Right lobe of liver (tissue), 6 donors: ENCODE results near the gene MAGEB17. TPM values are rescaled to one million over a fixed set of nuclear protein-coding genes. Genes with fewer than 3 reads are reported as not detected.

Source experiments
- ATAC-seq, 4 donors: fragments of 200-7000 bp; cut with Tn5 transposase; one replicate each; pipeline ENCODE4 v1.9.1; 2020; ENCODE audit warnings: mild to moderate bottlenecking in 4 of 4, moderate library complexity in 4 of 4
- DNase-seq, 3 donors: peaks; one replicate each; pipeline ENCODE4 v3.0.0-alpha.2; 2020
- H3K27ac ChIP-seq, 3 donors: fragments of 200-600 bp; one replicate each; pipeline ENCODE4 v1.8.0; 2022
- H3K27me3 ChIP-seq, 2 donors: fragments of 200-600 bp; one replicate each; pipeline ENCODE4 v1.8.0; 2022
- H3K36me3 ChIP-seq, 4 donors: fragments of 200-600 bp; sonication (generic) in 1 of 4; one replicate each; pipeline versions ENCODE4 v1.5.1 to v1.8.0; 2017 to 2022; ENCODE audit warnings: control low read depth in 1 of 4
- H3K4me1 ChIP-seq, 4 donors: fragments of 200-600 bp; sonication (generic) in 1 of 4; one replicate each; pipeline versions ENCODE4 v1.5.1 to v1.8.0; 2017 to 2022; ENCODE audit warnings: control low read depth in 1 of 4
- H3K4me3 ChIP-seq, 3 donors: fragments of 200-600 bp; one replicate each; pipeline ENCODE4 v1.8.0; 2022
- H3K9me3 ChIP-seq, 4 donors: fragments of 200-600 bp; sonication (generic) in 1 of 4; one replicate each; pipeline versions ENCODE4 v1.5.1 to v1.8.0; 2017 to 2022; ENCODE audit warnings: control low read depth in 1 of 4
- POLR2A ChIP-seq: fragments of 450-650 bp; IDR thresholded peaks from one replicate; pipeline ENCODE4 v1.6.1; 2017; ENCODE audit warnings: antibody characterized with exemption, mild to moderate bottlenecking
- WGBS: methylation state at CpG from one replicate; pipeline ENCODE4 v1.1.6; 2018; ENCODE audit warnings: low coverage, low lambda C conversion rate; ENCODE audit not compliant: insufficient coverage; ENCODE audit errors: missing lambda C conversion rate; 5-methylcytosine and 5-hydroxymethylcytosine counted together
- intact Hi-C, 2 donors: fragments of 100-400 bp; cut with DNase I; formaldehyde crosslinking; loops; one replicate each; pipeline versions ENCODE4 v1.11.2 to v1.14.1; 2022
- long read RNA-seq: library from polyadenylated mRNA; unstranded; transcript quantifications from one replicate; pipeline ENCODE4 v2.0.0, GENCODE V29; 2019
- total RNA-seq, 6 experiments: library from RNA; depleted of rRNA in 2 of 6; stranded (reverse); fragments of >200 nt in 2 of 6; fragmentation: NEBNext Ultra II Directional in 3 of 6; extraction: Animal tissue kit (Norgen Biotek cat#: 25700) in 3 of 6; gene quantifications; one replicate each; pipeline versions ENCODE4 v1.1.0 to v1.2.4, GENCODE V29; 2016 to 2023
- TF ChIP-seq, protein P1 (sequence below), 4 donors: fragments of 200-600 bp in 3 of 4; fragments of 450-650 bp in 1 of 4; IDR thresholded peaks; one replicate each; pipeline versions ENCODE4 v1.5.1 to v1.8.0; 2016 to 2022; ENCODE audit warnings: antibody characterized with exemption in 4 of 4, mild to moderate bottlenecking in 2 of 4
- donor health status: DM: no; HTN: yes; CAD: no.
- donor health status: DM: no; HTN: no; CAD: no.
- donor health status: DM: no; HTN: no; CAD: no.
- donor health status: DM: no; HTN: yes; CAD: no.
- donor health status: DM: no; HTN: yes; CAD: no.

Gene MAGEB17, protein sequence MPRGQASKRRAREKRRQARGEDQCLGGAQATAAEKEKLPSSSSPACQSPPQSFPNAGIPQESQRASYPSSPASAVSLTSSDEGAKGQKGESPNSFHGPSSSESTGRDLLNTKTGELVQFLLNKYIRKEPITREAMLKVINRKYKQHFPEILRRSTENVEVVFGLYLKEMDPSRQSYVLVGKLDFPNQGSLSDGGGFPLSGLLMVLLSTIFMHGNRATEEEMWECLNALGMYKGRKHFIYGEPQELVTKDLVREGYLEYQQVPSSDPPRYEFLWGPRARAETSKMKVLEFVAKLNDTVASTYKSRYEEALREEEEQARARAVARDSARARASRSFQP
- total RNA-seq = not detected
- long read RNA-seq = 0 reads

GRCh38 chrX:16167181-16167580 is at the start of gene MAGEB17:
TSS of gene MAGEB17 (plus strand) at chrX:16167481. CDS start at chrX:16170383, 2,902 bp downstream.
- whole genome bisulfite sequencing = 52% methylated on average over 5 of the region's 5 CpGs
- intact Hi-C loops = no loop called here
- Histone ChIP-seq H3K36me3 (no peaks in the 10 kb centered on the region), H3K27ac (no peak within 1 kb of the TSS), H3K9me3 (no peaks in the 10 kb centered on the region), H3K4me1 (no peaks in the 10 kb centered on the region), H3K4me3 (no peak within 1 kb of the TSS), H3K27me3 (no peaks in the 10 kb centered on the region)
- DNase-seq = no peak
- TF ChIP-seq POLR2A = no peak
- TF ChIP-seq, protein P1, sequence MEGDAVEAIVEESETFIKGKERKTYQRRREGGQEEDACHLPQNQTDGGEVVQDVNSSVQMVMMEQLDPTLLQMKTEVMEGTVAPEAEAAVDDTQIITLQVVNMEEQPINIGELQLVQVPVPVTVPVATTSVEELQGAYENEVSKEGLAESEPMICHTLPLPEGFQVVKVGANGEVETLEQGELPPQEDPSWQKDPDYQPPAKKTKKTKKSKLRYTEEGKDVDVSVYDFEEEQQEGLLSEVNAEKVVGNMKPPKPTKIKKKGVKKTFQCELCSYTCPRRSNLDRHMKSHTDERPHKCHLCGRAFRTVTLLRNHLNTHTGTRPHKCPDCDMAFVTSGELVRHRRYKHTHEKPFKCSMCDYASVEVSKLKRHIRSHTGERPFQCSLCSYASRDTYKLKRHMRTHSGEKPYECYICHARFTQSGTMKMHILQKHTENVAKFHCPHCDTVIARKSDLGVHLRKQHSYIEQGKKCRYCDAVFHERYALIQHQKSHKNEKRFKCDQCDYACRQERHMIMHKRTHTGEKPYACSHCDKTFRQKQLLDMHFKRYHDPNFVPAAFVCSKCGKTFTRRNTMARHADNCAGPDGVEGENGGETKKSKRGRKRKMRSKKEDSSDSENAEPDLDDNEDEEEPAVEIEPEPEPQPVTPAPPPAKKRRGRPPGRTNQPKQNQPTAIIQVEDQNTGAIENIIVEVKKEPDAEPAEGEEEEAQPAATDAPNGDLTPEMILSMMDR (IDR thresholded peaks at IDR 0.05) = no peak
- no peak for ATAC-seq

GRCh38 chrX:16119353-16120220 is 47.7 kb upstream of the MAGEB17 start:
- Histone ChIP-seq H3K27me3 (peaks cover 0 to 11% of the 10 kb centered on the region in 2 donors), H3K36me3 (no peaks in the 10 kb centered on the region), H3K27ac (no peak overlapping the region), H3K4me1 (no peaks in the 10 kb centered on the region), H3K4me3 (no peak overlapping the region), H3K9me3 (no peaks in the 10 kb centered on the region)
- 56% methylated on average over 5 of the region's 5 CpGs for WGBS
- DNase-seq = no peak
- ATAC-seq = no peak
- no peak for TF ChIP-seq POLR2A
- TF ChIP-seq, protein P1 (IDR thresholded peaks at IDR 0.05) = no peak
- intact Hi-C loops = no loop called here

GRCh38 chrX:16120431-16120830 is 46.9 kb upstream of the MAGEB17 start:
- intact Hi-C loops = no loop called here
- H3K36me3 ChIP-seq = no peaks in the 10 kb centered on the region
- WGBS = 81% methylated on average over 3 of the region's 3 CpGs

GRCh38 chrX:16123222-16123786 is 44.0 kb upstream of the MAGEB17 start, which contains the start of gene GRPR:
TSS of gene GRPR (plus strand) at chrX:16123565. CDS start at chrX:16123954, 389 bp downstream.
- Histone ChIP-seq H3K27me3 (peaks cover 0 to 19% of the 10 kb centered on the region in 2 donors), H3K36me3 (no peaks in the 10 kb centered on the region), H3K4me1 (peaks cover 0 to 13% (median 4%) of the 10 kb centered on the region in 4 donors), H3K27ac (no peak within 1 kb of the TSS), H3K4me3 (no peak within 1 kb of the TSS), H3K9me3 (no peaks in the 10 kb centered on the region)
- TF ChIP-seq, protein P1 (IDR thresholded peaks at IDR 0.05) = peak; percentile 68 to 89 (median 79)
- TF ChIP-seq POLR2A = no peak
- DNase-seq (peak; percentile 64 to 81 (median 77)), ATAC-seq (peak; percentile 93 to 96 (median 96))
- intact Hi-C loops = no loop called here
- 0% methylated on average over 6 of the region's 6 CpGs for WGBS

More at GRCh38 chrX:16120431-16120830, 46.9 kb upstream of the MAGEB17 start:
- no peak overlapping the region for H3K4me3 ChIP-seq
- H3K4me1 ChIP-seq = peaks cover 0 to 8% (median 2%) of the 10 kb centered on the region in 4 donors
- no peak for DNase-seq
- no peak for TF ChIP-seq POLR2A
- TF ChIP-seq, protein P1 (IDR thresholded peaks at IDR 0.05) = no peak
- no peak overlapping the region for H3K27ac ChIP-seq
- H3K9me3 ChIP-seq = no peaks in the 10 kb centered on the region
- ATAC-seq = no peak
- H3K27me3 ChIP-seq = peaks cover 0 to 11% of the 10 kb centered on the region in 2 donors
